HEK293 (cell line): ENCODE data around the gene PDCL2.
"Not testable (repeated sequence)": the region's sequence is repeated elsewhere in the genome, so short reads cannot be mapped to it uniquely, and the experiment has no call there.

Experiments used
- CTCF ChIA-PET: fragments of 350-600 bp; formaldehyde crosslinking; extraction: SDS; loops from one replicate; lab custom pipeline; 2021; ENCODE audit warnings: antibody characterized with exemption; lab: Yijun Ruan, JAX
- POLR2A ChIA-PET: fragments of 300-600 bp; formaldehyde crosslinking; extraction: SDS; loops from one replicate; lab custom pipeline; 2020; ENCODE audit warnings: antibody characterized with exemption, inconsistent platforms; lab: Yijun Ruan, JAX
- H3K27ac ChIP-seq: fragments of 200-500 bp; sonication (Bioruptor generic); 2 replicates; pipeline ENCODE4 v1.5.1; 2014; ENCODE audit warnings: low read depth, low read length, control low read depth, inconsistent platforms; ENCODE audit errors: extremely low read depth
- H3K36me3 ChIP-seq, 2 experiments: fragments of 200-500 bp in 1 of 2; sonication (Bioruptor generic) in 1 of 2; 1 replicate in 1 of 2; 2 replicates in 1 of 2; pipeline ENCODE4 v1.5.1; 2014 to 2017; ENCODE audit warnings: inconsistent platforms in 2 of 2, low read length in 2 of 2; ENCODE audit not compliant: control insufficient read depth in 2 of 2, insufficient read depth in 1 of 2
- H3K4me1 ChIP-seq: fragments of 200-500 bp; sonication (Bioruptor generic); 2 replicates; pipeline ENCODE4 v1.5.1; 2014; ENCODE audit warnings: mild to moderate bottlenecking, low read length, inconsistent platforms; ENCODE audit not compliant: control insufficient read depth, insufficient read depth
- H3K4me3 ChIP-seq: 2 replicates; pipeline ENCODE4 v1.5.1; 2011; ENCODE audit warnings: low read depth, mild to moderate bottlenecking, control low read depth, low read length, moderate library complexity
- H3K9me3 ChIP-seq: fragments of 200-500 bp; sonication (Bioruptor generic); 2 replicates; pipeline ENCODE4 v1.5.1; 2014; ENCODE audit warnings: low read depth, low read length, inconsistent platforms; ENCODE audit not compliant: control insufficient read depth, insufficient read depth
- BCL11B ChIP-seq: fragments of 450-650 bp; formaldehyde crosslinking; IDR thresholded peaks from 2 replicates; pipeline ENCODE4 v1.5.1; 2016; ENCODE audit warnings: low read depth, missing biosample characterization, missing genetic modification characterization
- HOXA7 ChIP-seq: sonication (generic); formaldehyde crosslinking; IDR thresholded peaks from 2 replicates; pipeline ENCODE4 v1.8.1; 2022; ENCODE audit warnings: missing genetic modification reagents, borderline replicate concordance
- KLF10 ChIP-seq: fragments of 450-650 bp; IDR thresholded peaks from 2 replicates; pipeline ENCODE4 v1.5.1; 2018; ENCODE audit warnings: missing biosample characterization, mild to moderate bottlenecking, missing genetic modification characterization
- SCRT2 ChIP-seq: fragments of 450-650 bp; formaldehyde crosslinking; IDR thresholded peaks from 2 replicates; pipeline ENCODE4 v1.5.1; 2016; ENCODE audit warnings: missing biosample characterization, missing genetic modification characterization
- ZFP41 ChIP-seq: fragments of 450-650 bp; formaldehyde crosslinking; IDR thresholded peaks from 2 replicates; pipeline ENCODE4 v1.5.1; 2016; ENCODE audit warnings: missing biosample characterization, missing genetic modification characterization, borderline replicate concordance
- ZNF112 ChIP-seq: fragments of 450-650 bp; formaldehyde crosslinking; IDR thresholded peaks from 2 replicates; pipeline ENCODE4 v1.5.0; 2017; ENCODE audit warnings: missing biosample characterization, missing genetic modification characterization
- ZNF132 ChIP-seq: fragments of 450-650 bp; formaldehyde crosslinking; IDR thresholded peaks from 2 replicates; pipeline ENCODE4 v1.5.1; 2017; ENCODE audit warnings: missing biosample characterization, missing genetic modification characterization, borderline replicate concordance
- ZNF146 ChIP-seq: fragments of 450-650 bp; formaldehyde crosslinking; IDR thresholded peaks from 2 replicates; pipeline ENCODE4 v1.5.1; 2016; ENCODE audit warnings: missing biosample characterization, missing genetic modification characterization
- ZNF16 ChIP-seq: fragments of 450-650 bp; formaldehyde crosslinking; IDR thresholded peaks from 2 replicates; pipeline ENCODE4 v1.5.1; 2016; ENCODE audit warnings: low read depth, missing biosample characterization, missing genetic modification characterization
- ZNF266 ChIP-seq: fragments of 450-650 bp; formaldehyde crosslinking; IDR thresholded peaks from 2 replicates; pipeline ENCODE4 v1.5.1; 2016; ENCODE audit warnings: missing biosample characterization, missing genetic modification characterization, low read depth
- ZNF311 ChIP-seq: fragments of 450-650 bp; formaldehyde crosslinking; IDR thresholded peaks from 2 replicates; pipeline ENCODE4 v1.5.1; 2017; ENCODE audit warnings: missing biosample characterization, missing genetic modification characterization, borderline replicate concordance
- ZNF510 ChIP-seq: fragments of 450-650 bp; formaldehyde crosslinking; IDR thresholded peaks from 2 replicates; pipeline ENCODE4 v1.5.1; 2018; ENCODE audit warnings: mild to moderate bottlenecking, missing genetic modification characterization, missing biosample characterization; ENCODE audit not compliant: insufficient replicate concordance
- ZNF521 ChIP-seq: fragments of 450-650 bp; formaldehyde crosslinking; IDR thresholded peaks from 2 replicates; pipeline ENCODE4 v1.5.1; 2017; ENCODE audit warnings: missing biosample characterization, mild to moderate bottlenecking, missing genetic modification characterization
- ZNF548 ChIP-seq: fragments of 450-650 bp; formaldehyde crosslinking; IDR thresholded peaks from 2 replicates; pipeline ENCODE4 v1.5.1; 2016; ENCODE audit warnings: missing biosample characterization, missing genetic modification characterization
- ZNF596 ChIP-seq: fragments of 450-650 bp; IDR thresholded peaks from 2 replicates; pipeline ENCODE4 v1.5.0; 2018; ENCODE audit warnings: missing biosample characterization, mild to moderate bottlenecking, missing genetic modification characterization, moderate library complexity
- ZNF707 ChIP-seq: fragments of 450-650 bp; formaldehyde crosslinking; IDR thresholded peaks from 2 replicates; pipeline ENCODE4 v1.5.1; 2016; ENCODE audit warnings: missing biosample characterization, missing genetic modification characterization
- ZNF837 ChIP-seq: fragments of 450-650 bp; formaldehyde crosslinking; IDR thresholded peaks from 2 replicates; pipeline ENCODE4 v1.5.1; 2016; ENCODE audit warnings: missing biosample characterization, missing genetic modification characterization
- ZSCAN23 ChIP-seq: fragments of 450-650 bp; formaldehyde crosslinking; IDR thresholded peaks from 2 replicates; pipeline ENCODE4 v1.5.1; 2016; ENCODE audit warnings: missing biosample characterization, missing genetic modification characterization
- ZXDB ChIP-seq: fragments of 450-650 bp; formaldehyde crosslinking; IDR thresholded peaks from 2 replicates; pipeline ENCODE4 v1.5.1; 2016; ENCODE audit warnings: missing biosample characterization, missing genetic modification characterization
- TF ChIP-seq, protein P1 (sequence below): fragments of 450-650 bp; formaldehyde crosslinking; IDR thresholded peaks from 2 replicates; pipeline ENCODE4 v1.5.1; 2016; ENCODE audit warnings: missing biosample characterization, missing genetic modification characterization
- TF ChIP-seq, protein P2 (sequence below): fragments of 450-650 bp; formaldehyde crosslinking; IDR thresholded peaks from 2 replicates; pipeline ENCODE4 v1.5.1; 2017; ENCODE audit warnings: missing biosample characterization, mild to moderate bottlenecking, missing genetic modification characterization, moderate library complexity
- TF ChIP-seq, protein P3 (sequence below): fragments of 450-650 bp; formaldehyde crosslinking; IDR thresholded peaks from 2 replicates; pipeline ENCODE4 v1.5.1; 2016; ENCODE audit warnings: missing biosample characterization, missing genetic modification characterization

The PDCL2 gene

DNA sequence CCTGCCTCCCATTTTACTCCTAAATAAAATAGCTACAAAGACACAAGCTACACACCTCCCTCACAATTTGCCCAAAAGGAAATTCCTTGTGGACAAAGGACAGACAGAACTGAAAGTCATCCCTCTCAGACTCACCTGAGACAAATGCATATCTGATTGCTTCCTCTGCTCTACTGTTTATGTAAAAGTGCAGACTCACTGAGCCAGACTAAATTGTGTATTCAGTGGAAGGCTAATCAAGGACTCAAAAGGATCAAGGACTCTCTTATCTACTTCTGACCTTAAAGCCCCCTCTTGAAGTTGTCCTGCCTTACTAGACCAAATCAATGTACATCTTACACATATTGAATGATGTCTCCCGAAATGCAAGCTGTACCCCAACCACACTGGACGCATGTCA is 3.9 kb downstream of the PDCL2 start:
- TF ChIP-seq ZNF132 (tag by site-specific recombination), result no peak
- TF ChIP-seq ZNF311 (tag by site-specific recombination), result no peak
- no peak for TF ChIP-seq ZNF596 (tag by site-specific recombination)
- TF ChIP-seq, protein P1, sequence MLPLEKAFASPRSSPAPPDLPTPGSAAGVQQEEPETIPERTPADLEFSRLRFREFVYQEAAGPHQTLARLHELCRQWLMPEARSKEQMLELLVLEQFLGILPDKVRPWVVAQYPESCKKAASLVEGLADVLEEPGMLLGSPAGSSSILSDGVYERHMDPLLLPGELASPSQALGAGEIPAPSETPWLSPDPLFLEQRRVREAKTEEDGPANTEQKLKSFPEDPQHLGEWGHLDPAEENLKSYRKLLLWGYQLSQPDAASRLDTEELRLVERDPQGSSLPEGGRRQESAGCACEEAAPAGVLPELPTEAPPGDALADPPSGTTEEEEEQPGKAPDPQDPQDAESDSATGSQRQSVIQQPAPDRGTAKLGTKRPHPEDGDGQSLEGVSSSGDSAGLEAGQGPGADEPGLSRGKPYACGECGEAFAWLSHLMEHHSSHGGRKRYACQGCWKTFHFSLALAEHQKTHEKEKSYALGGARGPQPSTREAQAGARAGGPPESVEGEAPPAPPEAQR (tag by site-specific recombination), result no peak
- TF ChIP-seq, protein P2, sequence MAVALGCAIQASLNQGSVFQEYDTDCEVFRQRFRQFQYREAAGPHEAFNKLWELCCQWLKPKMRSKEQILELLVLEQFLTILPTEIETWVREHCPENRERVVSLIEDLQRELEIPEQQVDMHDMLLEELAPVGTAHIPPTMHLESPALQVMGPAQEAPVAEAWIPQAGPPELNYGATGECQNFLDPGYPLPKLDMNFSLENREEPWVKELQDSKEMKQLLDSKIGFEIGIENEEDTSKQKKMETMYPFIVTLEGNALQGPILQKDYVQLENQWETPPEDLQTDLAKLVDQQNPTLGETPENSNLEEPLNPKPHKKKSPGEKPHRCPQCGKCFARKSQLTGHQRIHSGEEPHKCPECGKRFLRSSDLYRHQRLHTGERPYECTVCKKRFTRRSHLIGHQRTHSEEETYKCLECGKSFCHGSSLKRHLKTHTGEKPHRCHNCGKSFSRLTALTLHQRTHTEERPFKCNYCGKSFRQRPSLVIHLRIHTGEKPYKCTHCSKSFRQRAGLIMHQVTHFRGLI (tag by site-specific recombination), result no peak
- TF ChIP-seq ZNF146, result no peak
- no peak for TF ChIP-seq ZNF521 (tag by site-specific recombination)
- TF ChIP-seq BCL11B (tag by site-specific recombination), result no peak
- TF ChIP-seq ZFP41 (tag by site-specific recombination), result no peak
- TF ChIP-seq ZNF16, result no peak
- TF ChIP-seq HOXA7, result no peak
- TF ChIP-seq ZNF837 (tag by site-specific recombination), result no peak
- TF ChIP-seq SCRT2, result no peak
- no peak for TF ChIP-seq ZNF266 (tag by site-specific recombination)
- TF ChIP-seq ZSCAN23, result no peak
- no peak for TF ChIP-seq ZNF112
- TF ChIP-seq, protein P3, sequence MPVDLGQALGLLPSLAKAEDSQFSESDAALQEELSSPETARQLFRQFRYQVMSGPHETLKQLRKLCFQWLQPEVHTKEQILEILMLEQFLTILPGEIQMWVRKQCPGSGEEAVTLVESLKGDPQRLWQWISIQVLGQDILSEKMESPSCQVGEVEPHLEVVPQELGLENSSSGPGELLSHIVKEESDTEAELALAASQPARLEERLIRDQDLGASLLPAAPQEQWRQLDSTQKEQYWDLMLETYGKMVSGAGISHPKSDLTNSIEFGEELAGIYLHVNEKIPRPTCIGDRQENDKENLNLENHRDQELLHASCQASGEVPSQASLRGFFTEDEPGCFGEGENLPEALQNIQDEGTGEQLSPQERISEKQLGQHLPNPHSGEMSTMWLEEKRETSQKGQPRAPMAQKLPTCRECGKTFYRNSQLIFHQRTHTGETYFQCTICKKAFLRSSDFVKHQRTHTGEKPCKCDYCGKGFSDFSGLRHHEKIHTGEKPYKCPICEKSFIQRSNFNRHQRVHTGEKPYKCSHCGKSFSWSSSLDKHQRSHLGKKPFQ, result no peak
- Histone ChIP-seq H3K4me3 (no peak overlapping the region), H3K27ac (no peak overlapping the region), H3K36me3 (no peaks in the 10 kb centered on the region), H3K4me1 (no peaks in the 10 kb centered on the region), H3K9me3 (no peaks in the 10 kb centered on the region)
- CTCF ChIA-PET, result interaction anchor here (0.6 kb wide), 1 partner anchor 359 kb away, joined by 3 read pairs; no protein-coding TSS in a partner anchor
- POLR2A ChIA-PET, result no interaction called here

DNA sequence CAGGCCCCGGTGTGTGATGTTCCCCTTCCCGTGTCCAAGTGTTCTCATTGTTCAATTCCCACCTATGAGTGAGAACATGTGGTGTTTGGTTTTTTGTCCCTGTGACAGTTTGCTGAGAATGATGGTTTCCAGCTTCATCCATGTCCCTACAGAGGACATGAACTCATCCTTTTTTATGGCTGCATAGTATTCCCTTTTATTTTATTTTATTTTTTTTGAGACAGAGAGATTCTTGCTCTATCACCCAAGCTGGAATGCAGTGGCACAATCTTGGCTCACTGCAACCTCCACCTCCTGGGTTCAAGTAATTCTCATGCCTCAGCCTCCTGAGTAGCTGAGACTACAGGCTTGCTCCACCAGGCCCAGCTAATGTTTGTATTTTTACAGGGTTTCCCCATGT is 9.3 kb downstream of the PDCL2 start:
- CTCF ChIA-PET, H3K4me3 ChIP-seq, H3K27ac ChIP-seq, H3K36me3 ChIP-seq, POLR2A ChIA-PET, H3K4me1 ChIP-seq, H3K9me3 ChIP-seq: not testable (repeated sequence)
- peak; percentile 43 for TF ChIP-seq ZNF146

DNA sequence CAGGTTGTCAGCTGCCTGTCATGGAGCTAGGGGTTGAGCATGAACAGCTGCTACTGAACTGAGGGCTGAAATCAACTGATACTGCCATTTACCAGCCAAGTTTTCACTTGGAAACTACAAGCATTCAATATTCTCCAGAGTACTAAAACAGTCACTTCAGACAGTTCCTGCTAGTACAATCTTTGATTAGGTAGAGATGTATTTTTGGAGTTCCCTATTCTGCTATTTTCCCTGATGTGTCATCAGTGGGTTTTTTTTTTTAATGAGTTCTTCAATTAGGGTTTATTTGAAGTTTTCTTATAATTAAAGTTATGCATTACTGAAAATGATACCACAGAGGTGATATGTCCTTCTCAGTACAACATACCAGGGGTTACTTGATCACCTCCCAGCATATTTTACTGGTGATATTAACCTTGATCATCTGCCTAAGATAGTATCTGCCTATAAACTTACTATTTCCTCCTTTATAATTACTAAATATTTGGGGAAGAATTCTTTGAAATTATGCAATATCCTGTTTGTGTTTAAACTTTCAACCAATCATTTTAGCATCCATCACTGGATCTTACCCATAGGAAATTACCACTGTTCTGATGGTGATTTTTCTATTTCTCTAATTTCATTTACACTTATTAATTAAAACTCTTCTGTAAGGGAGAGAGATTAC is 13.6 kb downstream of the PDCL2 start:
- no peaks in the 10 kb centered on the region for H3K9me3 ChIP-seq
- no peak overlapping the region for H3K27ac ChIP-seq
- CTCF ChIA-PET, result no interaction called here
- no peak for TF ChIP-seq ZXDB (tag by site-specific recombination)
- TF ChIP-seq ZNF596 (tag by site-specific recombination), result no peak
- TF ChIP-seq ZNF548 (tag by site-specific recombination), result no peak
- TF ChIP-seq KLF10 (tag by site-specific recombination), result no peak
- no peak for TF ChIP-seq ZNF707 (tag by site-specific recombination)
- no peak for TF ChIP-seq ZNF510
- TF ChIP-seq, all 188 proteins: peak for 0
- Histone ChIP-seq H3K4me3 (no peak overlapping the region), H3K4me1 (no peaks in the 10 kb centered on the region), H3K36me3 (no peaks in the 10 kb centered on the region)
- POLR2A ChIA-PET, result no interaction called here
